NCI-H2196 treated with DMSO at 0.1 percent for 48 hours (cell line): ENCODE results near the gene SLC6A12.

ENCODE experiments used
- DNase-seq: peaks from one replicate; lab custom pipeline; 2025; ENCODE audit not compliant: unreplicated experiment; lab: John Stamatoyannopoulos, UW

The SLC6A12 gene

DNA sequence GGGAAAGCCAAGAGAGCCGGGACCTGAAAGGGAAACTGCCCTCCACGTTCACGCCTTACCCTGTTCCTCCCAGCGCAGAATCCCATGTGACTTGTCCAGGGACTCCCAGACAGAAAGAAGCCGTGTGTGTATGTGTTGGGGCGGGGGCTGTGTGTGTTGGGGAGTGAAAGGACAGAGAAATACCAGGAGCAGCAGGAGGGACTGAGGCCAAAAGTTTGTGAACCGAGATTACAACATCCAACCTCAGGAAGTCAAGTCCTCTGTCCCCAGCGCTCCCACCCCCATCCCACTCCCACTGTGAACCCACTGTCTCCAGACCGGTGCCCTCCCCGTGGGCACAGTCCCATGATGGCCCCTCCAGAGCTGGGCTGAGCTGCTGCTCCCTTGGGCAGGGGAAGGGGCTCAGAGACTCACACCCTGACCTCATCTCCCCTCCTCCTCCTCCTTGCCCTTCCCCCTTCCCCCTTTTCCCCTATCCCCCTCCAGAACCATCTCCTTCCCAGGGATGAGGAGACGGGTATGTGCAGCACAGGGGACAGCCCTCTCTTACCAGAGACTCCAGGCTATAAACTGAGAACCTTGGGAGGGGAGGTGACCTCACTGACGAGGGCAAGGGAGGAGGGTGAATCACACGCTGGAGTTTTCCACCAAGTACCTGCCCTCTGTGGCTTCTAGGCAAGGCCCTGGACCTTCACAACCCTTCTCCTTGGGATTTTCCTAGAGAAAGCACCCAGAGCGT, at the start of gene SLC6A12:
TSS of gene SLC6A12 (minus strand) at position 155 of the 739 bp plus-strand sequence. CDS start 4,171 bp downstream, outside the sequence.
- no peak for DNase-seq

GRCh38 chr12:263574-263973, 49.6 kb upstream of the SLC6A12 start:
- no peak for DNase-seq

GRCh38 chr12:262817-263216, 48.9 kb upstream of the SLC6A12 start, which contains the start of gene SLC6A13:
TSS of gene SLC6A13 (minus strand) at chr12:262836. CDS start at chr12:260052, 2,784 bp downstream.
- DNase-seq, result no peak

DNA sequence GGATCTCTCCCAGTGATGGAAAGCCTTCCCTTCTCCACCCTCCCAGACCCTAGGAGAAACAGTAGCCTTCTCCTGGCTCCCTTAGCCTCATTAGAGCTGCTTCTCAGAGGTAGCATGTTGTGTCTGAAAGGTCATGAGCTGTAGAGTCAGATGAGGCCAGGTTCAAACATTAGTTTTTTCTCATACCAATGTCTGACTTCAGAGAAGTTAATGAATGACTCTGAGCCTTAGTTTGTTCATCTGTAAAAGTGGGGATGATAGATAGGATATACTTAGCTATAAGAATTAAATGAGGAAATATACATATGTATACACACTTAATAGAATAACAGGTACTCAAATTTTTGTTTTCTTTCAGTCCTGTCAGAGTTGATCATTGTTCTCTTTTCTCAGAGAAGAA, 48.2 kb upstream of the SLC6A12 start:
- DNase-seq, result no peak

GRCh38 chr12:257521-258321, 43.8 kb upstream of the SLC6A12 start:
- DNase-seq, result no peak

GRCh38 chr12:256958-257357, 43.0 kb upstream of the SLC6A12 start:
- DNase-seq, result no peak

DNA sequence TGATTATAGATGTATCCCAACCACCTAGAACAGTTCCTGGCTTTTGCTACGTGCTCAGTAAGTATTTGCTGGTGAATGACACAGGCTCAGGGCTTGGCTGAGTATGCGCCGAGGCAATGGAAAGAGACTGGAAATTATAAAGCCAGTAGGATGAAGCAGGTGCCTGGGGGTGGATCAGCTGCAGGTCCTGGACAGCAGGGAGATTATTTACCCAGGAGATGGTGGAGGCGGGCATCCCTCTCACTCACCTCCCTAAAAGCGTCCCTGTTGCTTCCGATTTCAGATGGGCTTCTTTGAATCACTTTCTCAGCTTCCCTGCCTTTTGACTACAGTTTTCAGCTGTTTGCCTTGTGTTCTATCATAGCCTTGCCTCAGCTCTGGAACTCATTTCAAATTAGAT, 42.3 kb upstream of the SLC6A12 start:
- no peak for DNase-seq

DNA sequence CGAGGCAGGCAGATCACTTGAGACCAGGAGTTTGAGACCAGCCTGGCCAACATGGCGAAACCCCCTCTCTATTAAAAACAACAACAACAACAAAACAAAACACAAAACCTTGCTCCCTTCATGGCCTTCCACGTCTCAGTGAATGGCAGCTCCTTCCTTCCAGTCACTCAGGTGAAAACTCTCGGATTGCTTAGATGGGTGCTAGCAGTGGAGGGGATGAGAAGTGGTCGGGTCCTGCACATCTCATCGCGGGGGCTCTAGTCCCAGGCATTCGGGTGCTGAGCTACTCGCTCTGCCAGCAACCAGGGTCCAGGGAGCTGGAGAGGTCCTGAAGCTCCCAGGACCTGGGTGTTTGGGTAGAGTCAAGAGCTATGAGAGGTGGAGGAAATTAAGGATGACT, 41.0 kb upstream of the SLC6A12 start:
- DNase-seq, result no peak

DNA sequence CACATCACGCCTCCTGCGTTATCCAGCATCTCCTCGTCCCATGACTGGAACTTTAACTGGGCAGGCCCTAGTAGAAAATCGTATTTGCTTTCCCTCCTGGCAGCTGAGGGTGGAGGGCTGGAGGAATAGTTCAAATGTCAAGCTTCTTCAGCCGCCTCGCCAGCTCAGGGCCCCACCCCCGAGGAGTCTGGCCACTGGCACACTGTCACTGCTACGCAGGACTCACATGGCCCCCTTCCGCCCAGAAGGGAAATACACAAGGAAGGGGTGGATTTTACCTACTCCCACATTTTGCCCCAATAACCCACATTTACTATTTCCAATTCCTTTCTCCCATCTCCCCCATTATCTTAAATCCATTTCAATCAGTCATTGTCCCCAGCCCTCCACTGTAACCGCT, 40.1 kb upstream of the SLC6A12 start:
- no peak for DNase-seq

GRCh38 chr12:253116-253831, 39.3 kb upstream of the SLC6A12 start:
- no peak for DNase-seq

DNA sequence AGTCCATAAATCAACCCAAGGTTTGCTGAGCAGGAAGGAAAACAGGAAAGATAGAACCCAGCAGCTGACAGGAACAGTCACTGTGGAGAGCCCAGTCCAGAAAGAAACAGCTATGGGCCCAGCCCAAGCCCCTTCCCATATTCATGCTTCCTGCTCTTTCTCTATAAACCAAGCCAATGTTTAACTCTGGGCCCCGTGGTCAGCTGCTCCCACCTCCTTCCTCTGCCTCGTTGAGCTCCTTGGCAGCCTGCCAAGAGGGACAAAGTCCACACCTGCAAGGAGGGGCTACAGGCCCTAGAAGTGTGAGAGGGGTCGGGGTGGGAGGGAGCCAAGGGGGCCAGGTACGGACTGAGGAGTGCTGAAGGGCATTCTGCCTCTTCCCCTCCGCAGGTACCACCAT, 38.7 kb upstream of the SLC6A12 start:
- DNase-seq, result no peak

DNA sequence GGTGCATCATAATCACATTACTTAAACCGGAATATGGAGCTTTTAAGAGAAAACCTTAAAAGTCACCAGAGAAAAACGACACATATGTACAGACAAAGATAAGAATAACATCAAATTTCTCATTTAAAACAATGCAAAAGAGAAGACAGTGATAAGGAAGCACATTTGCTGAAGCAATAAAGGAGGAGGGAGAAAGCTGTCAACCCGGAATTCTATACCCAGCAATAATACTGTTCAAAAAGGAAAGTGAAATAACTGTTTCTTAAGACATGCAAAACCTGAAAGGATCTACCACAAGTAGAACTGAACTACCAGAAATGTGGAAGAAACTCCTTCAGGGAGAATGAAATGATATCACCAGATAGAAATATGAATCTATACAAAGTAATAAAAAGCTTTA, 33.3 kb upstream of the SLC6A12 start:
- no peak for DNase-seq

GRCh38 chr12:243381-243780, 29.4 kb upstream of the SLC6A12 start:
- no peak for DNase-seq

- no peak for DNase-seq
Measured at GRCh38 chr12:242496-242895, 28.5 kb upstream of the SLC6A12 start.

DNA sequence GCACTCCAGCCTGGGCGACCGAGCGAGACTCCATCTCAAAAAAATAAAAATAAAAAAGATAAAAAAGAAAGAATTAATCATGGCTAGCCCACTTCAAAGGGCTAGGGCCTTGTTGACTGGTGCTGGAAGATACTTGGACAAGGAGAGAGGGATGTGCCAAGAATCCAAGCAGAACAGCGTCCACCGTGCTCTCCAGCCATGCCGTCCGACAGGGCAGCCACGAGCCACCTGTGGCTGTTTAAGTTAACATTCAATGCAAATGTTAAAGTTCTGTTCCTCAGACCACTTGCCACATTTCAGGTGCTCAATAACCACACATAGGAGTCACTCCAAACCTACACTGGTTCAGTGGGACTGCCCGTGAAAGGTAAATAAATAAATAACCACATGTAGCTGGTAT, 27.3 kb upstream of the SLC6A12 start:
- DNase-seq, result no peak

GRCh38 chr12:240566-240965, 26.6 kb upstream of the SLC6A12 start:
- DNase-seq, result no peak

- no peak for DNase-seq
Measured at GRCh38 chr12:238736-239398, 24.9 kb upstream of the SLC6A12 start.

GRCh38 chr12:238116-238515, 24.2 kb upstream of the SLC6A12 start:
- no peak for DNase-seq

- DNase-seq, result no peak
Measured at GRCh38 chr12:237026-237815, 23.3 kb upstream of the SLC6A12 start.

DNA sequence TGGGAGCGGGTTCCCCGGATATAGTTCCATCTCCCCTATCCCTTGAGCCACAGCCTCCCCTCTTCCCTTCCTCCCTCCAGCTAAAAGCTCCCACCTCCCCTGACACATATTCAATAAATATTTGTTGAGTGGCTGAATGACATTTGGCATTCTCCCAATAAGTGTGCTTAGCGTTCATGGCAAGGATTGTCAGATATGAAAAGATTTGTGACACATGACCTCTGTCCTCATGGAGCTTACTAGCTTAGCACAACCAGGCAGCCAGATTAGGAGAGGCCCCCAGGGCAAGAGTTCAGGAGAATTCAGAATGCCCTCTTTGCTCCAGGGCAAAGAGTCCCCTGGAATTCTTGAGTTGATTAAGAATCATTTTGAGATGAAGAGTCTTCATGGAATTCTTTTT, 22.5 kb upstream of the SLC6A12 start:
- no peak for DNase-seq
